ENCODE results near the gene GLIPR2. TPM values are rescaled to one million over a fixed set of nuclear protein-coding genes. Genes with fewer than 3 reads are reported as not detected.

Gene GLIPR2
- total RNA-seq, 2 donors from 2014 or later: 38.6 to 54.2 TPM

DNA sequence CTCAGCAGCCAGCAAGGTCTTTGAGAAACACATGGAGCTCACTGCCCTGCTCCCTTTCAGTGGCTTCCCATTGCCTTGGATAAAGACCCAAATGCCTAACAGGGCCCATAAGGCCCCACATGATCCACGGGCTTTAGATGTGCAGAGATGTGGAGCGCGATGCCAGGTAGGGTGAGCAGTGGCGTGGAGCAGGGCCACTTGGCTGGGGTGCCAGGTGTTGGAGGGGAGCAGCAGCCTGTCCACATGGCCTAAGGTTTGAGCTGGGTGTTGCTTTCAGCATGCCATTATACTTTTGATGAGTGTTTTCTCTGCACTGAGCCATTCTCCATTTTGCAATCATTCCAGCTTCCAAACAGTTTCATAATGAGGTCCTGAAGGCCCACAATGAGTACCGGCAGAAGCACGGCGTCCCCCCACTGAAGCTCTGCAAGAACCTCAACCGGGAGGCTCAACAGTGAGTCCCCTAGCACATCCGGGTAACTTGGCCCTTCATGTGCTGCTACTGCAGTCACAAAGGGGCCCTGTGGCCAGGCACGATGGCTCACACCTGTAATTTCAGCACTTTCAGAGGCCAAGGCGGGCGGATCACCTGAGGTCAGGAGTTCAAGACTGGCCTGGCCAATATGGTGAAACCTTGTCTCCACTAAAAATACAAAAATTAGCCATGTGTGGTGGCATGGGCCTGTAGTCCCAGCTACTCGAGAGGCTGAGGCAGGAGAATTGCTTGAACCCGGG lies 11.1 kb downstream of the GLIPR2 start:
- peaks cover 59% of the 10 kb centered on the region for H3K36me3 Mint-ChIP-seq (ENCODE audit: low read depth)
- no peak overlapping the region for H3K4me3 ChIP-seq (ENCODE audit: low read length)
- peaks cover 2% of the 10 kb centered on the region for H3K27me3 Mint-ChIP-seq (ENCODE audit: insufficient read depth)
- WGBS, 2 experiments (ENCODE audit: insufficient coverage in 1 of 2, insufficient read length in 1 of 2): 93 to 96% methylated on average over 9 to 14 of the region's 14 CpGs
- peaks cover 1% of the 10 kb centered on the region for H3K4me1 Mint-ChIP-seq
- peaks cover 18% of the 10 kb centered on the region for H3K9me3 ChIP-seq (ENCODE audit: control insufficient read depth, low read length)
- TF ChIP-seq, protein P1, sequence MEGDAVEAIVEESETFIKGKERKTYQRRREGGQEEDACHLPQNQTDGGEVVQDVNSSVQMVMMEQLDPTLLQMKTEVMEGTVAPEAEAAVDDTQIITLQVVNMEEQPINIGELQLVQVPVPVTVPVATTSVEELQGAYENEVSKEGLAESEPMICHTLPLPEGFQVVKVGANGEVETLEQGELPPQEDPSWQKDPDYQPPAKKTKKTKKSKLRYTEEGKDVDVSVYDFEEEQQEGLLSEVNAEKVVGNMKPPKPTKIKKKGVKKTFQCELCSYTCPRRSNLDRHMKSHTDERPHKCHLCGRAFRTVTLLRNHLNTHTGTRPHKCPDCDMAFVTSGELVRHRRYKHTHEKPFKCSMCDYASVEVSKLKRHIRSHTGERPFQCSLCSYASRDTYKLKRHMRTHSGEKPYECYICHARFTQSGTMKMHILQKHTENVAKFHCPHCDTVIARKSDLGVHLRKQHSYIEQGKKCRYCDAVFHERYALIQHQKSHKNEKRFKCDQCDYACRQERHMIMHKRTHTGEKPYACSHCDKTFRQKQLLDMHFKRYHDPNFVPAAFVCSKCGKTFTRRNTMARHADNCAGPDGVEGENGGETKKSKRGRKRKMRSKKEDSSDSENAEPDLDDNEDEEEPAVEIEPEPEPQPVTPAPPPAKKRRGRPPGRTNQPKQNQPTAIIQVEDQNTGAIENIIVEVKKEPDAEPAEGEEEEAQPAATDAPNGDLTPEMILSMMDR (conservative IDR thresholded peaks at IDR 0.05): no peak
- no peaks in the 10 kb centered on the region for H3K4me1 ChIP-seq (ENCODE audit: control insufficient read depth, insufficient read depth, low read length)
- H3K27ac Mint-ChIP-seq: no peak overlapping the region
- H3K36me3 ChIP-seq (ENCODE audit: control insufficient read depth, insufficient read depth, low read length): peaks cover 80% of the 10 kb centered on the region
- H3K4me3 Mint-ChIP-seq: no peak overlapping the region
- H3K9ac ChIP-seq (ENCODE audit: extremely low read depth, low read length, poor library complexity, severe bottlenecking): no peak overlapping the region
- H3K27ac ChIP-seq (ENCODE audit: low read depth, low read length): no peak overlapping the region
- peaks cover 12% of the 10 kb centered on the region for H3K9me3 Mint-ChIP-seq
- no peak for DNase-seq
- no peaks in the 10 kb centered on the region for H3K27me3 ChIP-seq (ENCODE audit: control insufficient read depth, insufficient read depth, low read length, poor library complexity, severe bottlenecking)

GRCh38 chr9:36148311-36149051 lies 11.9 kb downstream of the GLIPR2 start:
- WGBS, 2 experiments (ENCODE audit: insufficient coverage in 1 of 2, insufficient read length in 1 of 2): 93 to 94% methylated on average over 11 to 14 of the region's 14 CpGs
- Histone ChIP-seq H3K9ac (ENCODE audit: extremely low read depth, low read length, poor library complexity, severe bottlenecking) (no peak overlapping the region), H3K36me3 (ENCODE audit: control insufficient read depth, insufficient read depth, low read length) (peaks cover 85% of the 10 kb centered on the region), H3K27me3 (ENCODE audit: control insufficient read depth, insufficient read depth, low read length, poor library complexity, severe bottlenecking) (no peaks in the 10 kb centered on the region), H3K4me3 (ENCODE audit: low read length) (no peak overlapping the region), H3K9me3 (ENCODE audit: control insufficient read depth, low read length) (peaks cover 18% of the 10 kb centered on the region), H3K4me1 (ENCODE audit: control insufficient read depth, insufficient read depth, low read length) (no peaks in the 10 kb centered on the region), H3K27ac (ENCODE audit: low read depth, low read length) (no peak overlapping the region)
- Mint-ChIP-seq H3K36me3 (ENCODE audit: low read depth) (peaks cover 62% of the 10 kb centered on the region), H3K27ac (no peak overlapping the region), H3K27me3 (ENCODE audit: insufficient read depth) (peaks cover 2% of the 10 kb centered on the region), H3K4me1 (no peaks in the 10 kb centered on the region), H3K4me3 (no peak overlapping the region), H3K9me3 (peaks cover 12% of the 10 kb centered on the region)
- TF ChIP-seq, protein P1 (conservative IDR thresholded peaks at IDR 0.05): no peak
- no peak for DNase-seq

- no peaks in the 10 kb centered on the region for H3K4me1 Mint-ChIP-seq
- WGBS, 2 experiments (ENCODE audit: insufficient coverage in 1 of 2, insufficient read length in 1 of 2): 89 to 100% methylated on average over 2 to 4 of the region's 4 CpGs
- peaks cover 60% of the 10 kb centered on the region for H3K36me3 Mint-ChIP-seq (ENCODE audit: low read depth)
- Histone ChIP-seq H3K9me3 (ENCODE audit: control insufficient read depth, low read length) (peaks cover 18% of the 10 kb centered on the region), H3K4me1 (ENCODE audit: control insufficient read depth, insufficient read depth, low read length) (no peaks in the 10 kb centered on the region), H3K27me3 (ENCODE audit: control insufficient read depth, insufficient read depth, low read length, poor library complexity, severe bottlenecking) (no peaks in the 10 kb centered on the region), H3K27ac (ENCODE audit: low read depth, low read length) (no peak overlapping the region), H3K36me3 (ENCODE audit: control insufficient read depth, insufficient read depth, low read length) (peaks cover 81% of the 10 kb centered on the region), H3K9ac (ENCODE audit: extremely low read depth, low read length, poor library complexity, severe bottlenecking) (no peak overlapping the region), H3K4me3 (ENCODE audit: low read length) (no peak overlapping the region)
- H3K27me3 Mint-ChIP-seq (ENCODE audit: insufficient read depth): peaks cover 2% of the 10 kb centered on the region
- no peak overlapping the region for H3K27ac Mint-ChIP-seq
- DNase-seq: no peak
- TF ChIP-seq, protein P1 (conservative IDR thresholded peaks at IDR 0.05): no peak
- H3K9me3 Mint-ChIP-seq: peaks cover 12% of the 10 kb centered on the region
- H3K4me3 Mint-ChIP-seq: no peak overlapping the region
These were observed 12.7 kb downstream of the GLIPR2 start for GRCh38 chr9:36149197-36149596.
